Spleen (tissue), 13 donors: Measurements from ENCODE around the gene PRAMEF2. TPM values are rescaled to one million over a fixed set of nuclear protein-coding genes. Genes with fewer than 3 reads are reported as not detected.
"Not testable (repeated sequence)": the region's sequence is repeated elsewhere in the genome, so short reads cannot be mapped to it uniquely, and the experiment has no call there.

Experiments used
- DNase-seq: peaks from one replicate; pipeline ENCODE4 v3.0.0-alpha.2; 2020
- H3K27ac ChIP-seq, 8 donors: fragments of 200-600 bp; sonication (generic) in 7 of 8; 1 replicate in 4 of 8; 2 replicates in 4 of 8; pipeline versions ENCODE4 v1.5.0 to v1.8.0; 2016 to 2021; ENCODE audit warnings: inconsistent platforms in 4 of 8, mild to moderate bottlenecking in 4 of 8, moderate library complexity in 1 of 8
- H3K27me3 ChIP-seq, 7 donors: fragments of 200-600 bp; sonication (generic) in 6 of 7; replicated peaks in 1 of 7; 1 replicate in 4 of 7; 2 replicates in 3 of 7; pipeline versions ENCODE4 v1.5.0 to v1.8.0; 2016 to 2021; ENCODE audit warnings: inconsistent platforms in 3 of 7, mild to moderate bottlenecking in 1 of 7
- H3K36me3 ChIP-seq, 6 donors: fragments of 200-600 bp; sonication (generic) in 5 of 6; 1 replicate in 4 of 6; 2 replicates in 2 of 6; pipeline versions ENCODE4 v1.5.0 to v1.8.0; 2016 to 2021; ENCODE audit warnings: inconsistent platforms in 2 of 6
- H3K4me1 ChIP-seq, 6 donors: fragments of 200-600 bp; sonication (generic) in 5 of 6; 1 replicate in 3 of 6; 2 replicates in 3 of 6; pipeline versions ENCODE4 v1.5.0 to v1.8.0; 2016 to 2021; ENCODE audit warnings: inconsistent platforms in 3 of 6
- H3K4me3 ChIP-seq, 8 donors: fragments of 200-600 bp; sonication (generic) in 7 of 8; 1 replicate in 4 of 8; 2 replicates in 4 of 8; pipeline versions ENCODE4 v1.5.0 to v1.8.0; 2016 to 2021; ENCODE audit warnings: inconsistent platforms in 4 of 8, mild to moderate bottlenecking in 4 of 8, moderate library complexity in 2 of 8
- H3K9me3 ChIP-seq, 8 donors: fragments of 200-600 bp; sonication (generic) in 7 of 8; 1 replicate in 4 of 8; 2 replicates in 4 of 8; pipeline versions ENCODE4 v1.5.0 to v1.8.0; 2016 to 2021; ENCODE audit warnings: inconsistent platforms in 4 of 8
- POLR2A ChIP-seq, 3 donors: fragments of 450-650 bp; IDR thresholded peaks; one replicate each; pipeline ENCODE4 v1.5.1; 2017; ENCODE audit warnings: antibody characterized with exemption in 3 of 3, mild to moderate bottlenecking in 1 of 3
- POLR2AphosphoS5 ChIP-seq, 3 donors: sonication (generic); formaldehyde crosslinking; IDR thresholded peaks; one replicate each; pipeline ENCODE4 v1.5.1; 2017; ENCODE audit warnings: antibody characterized with exemption in 3 of 3
- WGBS, 5 donors: extraction: QIAGEN DNeasy Blood & Tissue Kit in 3 of 5; methylation state at CpG; one replicate each; pipeline versions ENCODE4 v1.1.5 to v1.1.7; 2013 to 2018; 5-methylcytosine and 5-hydroxymethylcytosine counted together
- intact Hi-C: fragments of 100-400 bp; cut with DNase I; formaldehyde crosslinking; loops from one replicate; pipeline ENCODE4 v1.15.0; 2023; ENCODE audit warnings: low total_unique reads
- long read RNA-seq, 2 donors: transcript quantifications; one replicate each; lab custom pipeline, GENCODE V29; 2026
- polyA plus RNA-seq, 3 donors: library from polyadenylated mRNA; stranded (reverse); fragments of 200-250 nt; gene quantifications; one replicate each; pipeline ENCODE4 v1.2.1, GENCODE V29; 2013
- total RNA-seq, 7 donors: library from RNA; depleted of rRNA in 3 of 7; stranded (reverse); fragments of >200 nt in 3 of 7; fragmentation: NEBNext Ultra II Directional in 4 of 7; extraction: Animal tissue kit (Norgen Biotek cat#: 25700) in 4 of 7; gene quantifications; one replicate each; pipeline versions ENCODE4 v1.1.0 to v1.2.1, GENCODE V29; 2016 to 2021
- TF ChIP-seq, protein P1 (sequence below), 11 experiments: fragments of 200-600 bp in 7 of 11; fragments of 450-650 bp in 4 of 11; sonication (generic) in 4 of 11; IDR thresholded peaks in 8 of 11; conservative IDR thresholded peaks in 3 of 11; 1 replicate in 7 of 11; 2 replicates in 4 of 11; pipeline versions ENCODE4 v1.4.0 to v1.8.0; 2016 to 2021; ENCODE audit warnings: antibody characterized with exemption in 11 of 11, inconsistent platforms in 4 of 11, mild to moderate bottlenecking in 1 of 11
- donor health status: healthy with polysubstance abuse.
- donor health status: DM: no; HTN: no; CAD: no; lungs with moderate emphysema.
- donor health status: DM: no; HTN: no; CAD: no.
- donor health status: Bipolar disorder and iron deficiency.
- donor health status: healthy.
- donor health status: DM: no; HTN: no; CAD: no.
- donor health status: DM: yes; HTN: yes; CAD: no.

Gene PRAMEF2, protein sequence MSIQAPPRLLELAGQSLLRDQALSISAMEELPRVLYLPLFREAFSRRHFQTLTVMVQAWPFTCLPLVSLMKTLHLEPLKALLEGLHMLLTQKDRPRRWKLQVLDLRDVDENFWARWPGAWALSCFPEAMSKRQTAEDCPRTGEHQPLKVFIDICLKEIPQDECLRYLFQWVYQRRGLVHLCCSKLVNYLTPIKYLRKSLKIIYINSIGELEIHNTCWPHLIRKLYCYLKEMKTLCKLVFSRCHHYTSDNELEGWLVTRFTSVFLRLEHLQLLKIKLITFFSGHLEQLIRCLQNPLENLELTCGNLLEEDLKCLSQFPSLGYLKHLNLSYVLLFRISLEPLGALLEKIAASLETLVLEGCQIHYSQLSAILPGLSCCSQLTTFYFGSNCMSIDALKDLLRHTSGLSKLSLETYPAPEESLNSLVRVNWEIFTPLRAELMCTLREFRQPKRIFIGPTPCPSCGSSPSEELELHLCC
- total RNA-seq (not detected), polyA plus RNA-seq (not detected)
- long read RNA-seq, donor 1: 0 reads
- long read RNA-seq, donor 2: 0 reads

DNA sequence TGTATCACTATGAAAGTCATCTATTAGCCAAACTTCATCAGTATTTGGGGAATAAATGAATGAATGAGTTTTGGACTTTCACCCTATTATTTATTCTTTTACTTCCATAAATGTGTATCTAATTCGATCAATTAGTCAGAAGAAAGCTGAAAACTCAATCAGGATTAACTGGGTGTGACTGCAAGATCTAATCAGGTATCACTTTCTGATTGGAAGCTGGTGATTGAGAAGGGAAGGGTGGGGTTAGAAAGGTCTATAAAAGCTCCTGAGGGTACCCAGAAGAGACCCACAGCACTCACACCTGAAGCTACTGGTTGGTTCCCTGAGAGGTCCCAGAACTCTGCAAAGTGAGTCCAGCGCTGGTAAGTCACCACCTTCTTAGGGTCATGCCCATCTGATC is at the start of gene PRAMEF2:
PRAMEF2 (plus strand) TSS at position 301 of the 400 bp plus-strand sequence. CDS start 1,924 bp downstream, outside the sequence.
- H3K4me1 ChIP-seq, H3K36me3 ChIP-seq, H3K27me3 ChIP-seq, H3K27ac ChIP-seq, intact Hi-C loops, DNase-seq, H3K9me3 ChIP-seq, H3K4me3 ChIP-seq: not testable (repeated sequence)
- WGBS, 5 donors: 56 to 90% (median 74%) methylated on average over 1 to 2 of the region's 2 CpGs

DNA sequence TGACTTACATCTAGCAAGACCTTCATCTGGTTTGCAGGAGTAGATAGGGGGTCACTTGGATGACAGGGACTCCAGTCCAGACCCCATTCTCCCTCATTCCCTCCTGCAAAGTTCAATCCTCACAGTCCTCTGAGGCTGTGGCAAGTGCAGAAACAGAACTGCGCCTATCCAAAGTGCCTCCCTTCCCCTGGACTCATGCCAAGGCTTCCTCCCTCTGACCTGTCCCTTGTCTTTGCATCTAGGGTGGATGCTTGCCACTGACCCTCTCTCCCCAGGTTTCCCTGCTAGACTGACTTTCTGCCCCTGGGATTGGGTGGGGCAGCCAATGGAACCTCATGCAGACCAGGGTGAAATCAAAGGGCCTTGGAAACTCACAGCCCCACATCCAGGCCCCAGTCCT is 47.0 kb upstream of the PRAMEF2 start:
- H3K36me3 ChIP-seq: no peaks in the 10 kb centered on the region
- no peak overlapping the region for H3K4me3 ChIP-seq
- no peak for DNase-seq
- 76 to 86% (median 86%) methylated on average over 1 of the region's 1 CpG for WGBS, 5 donors
- peaks cover 0 to 9% (median 2%) of the 10 kb centered on the region in 8 donors for H3K9me3 ChIP-seq
- H3K27me3 ChIP-seq: peaks cover 0 to 43% (median 0%) of the 10 kb centered on the region in 7 donors
- TF ChIP-seq POLR2A (IDR thresholded peaks at IDR 0.05): no peak
- TF ChIP-seq POLR2AphosphoS5 (IDR thresholded peaks at IDR 0.05): no peak
- TF ChIP-seq, protein P1, sequence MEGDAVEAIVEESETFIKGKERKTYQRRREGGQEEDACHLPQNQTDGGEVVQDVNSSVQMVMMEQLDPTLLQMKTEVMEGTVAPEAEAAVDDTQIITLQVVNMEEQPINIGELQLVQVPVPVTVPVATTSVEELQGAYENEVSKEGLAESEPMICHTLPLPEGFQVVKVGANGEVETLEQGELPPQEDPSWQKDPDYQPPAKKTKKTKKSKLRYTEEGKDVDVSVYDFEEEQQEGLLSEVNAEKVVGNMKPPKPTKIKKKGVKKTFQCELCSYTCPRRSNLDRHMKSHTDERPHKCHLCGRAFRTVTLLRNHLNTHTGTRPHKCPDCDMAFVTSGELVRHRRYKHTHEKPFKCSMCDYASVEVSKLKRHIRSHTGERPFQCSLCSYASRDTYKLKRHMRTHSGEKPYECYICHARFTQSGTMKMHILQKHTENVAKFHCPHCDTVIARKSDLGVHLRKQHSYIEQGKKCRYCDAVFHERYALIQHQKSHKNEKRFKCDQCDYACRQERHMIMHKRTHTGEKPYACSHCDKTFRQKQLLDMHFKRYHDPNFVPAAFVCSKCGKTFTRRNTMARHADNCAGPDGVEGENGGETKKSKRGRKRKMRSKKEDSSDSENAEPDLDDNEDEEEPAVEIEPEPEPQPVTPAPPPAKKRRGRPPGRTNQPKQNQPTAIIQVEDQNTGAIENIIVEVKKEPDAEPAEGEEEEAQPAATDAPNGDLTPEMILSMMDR (IDR thresholded peaks at IDR 0.05 in 8 of 11, conservative IDR thresholded peaks at IDR 0.05 in 3 of 11): no peak
- no peak overlapping the region for H3K27ac ChIP-seq
- intact Hi-C loops: no loop called here
- H3K4me1 ChIP-seq: no peaks in the 10 kb centered on the region

DNA sequence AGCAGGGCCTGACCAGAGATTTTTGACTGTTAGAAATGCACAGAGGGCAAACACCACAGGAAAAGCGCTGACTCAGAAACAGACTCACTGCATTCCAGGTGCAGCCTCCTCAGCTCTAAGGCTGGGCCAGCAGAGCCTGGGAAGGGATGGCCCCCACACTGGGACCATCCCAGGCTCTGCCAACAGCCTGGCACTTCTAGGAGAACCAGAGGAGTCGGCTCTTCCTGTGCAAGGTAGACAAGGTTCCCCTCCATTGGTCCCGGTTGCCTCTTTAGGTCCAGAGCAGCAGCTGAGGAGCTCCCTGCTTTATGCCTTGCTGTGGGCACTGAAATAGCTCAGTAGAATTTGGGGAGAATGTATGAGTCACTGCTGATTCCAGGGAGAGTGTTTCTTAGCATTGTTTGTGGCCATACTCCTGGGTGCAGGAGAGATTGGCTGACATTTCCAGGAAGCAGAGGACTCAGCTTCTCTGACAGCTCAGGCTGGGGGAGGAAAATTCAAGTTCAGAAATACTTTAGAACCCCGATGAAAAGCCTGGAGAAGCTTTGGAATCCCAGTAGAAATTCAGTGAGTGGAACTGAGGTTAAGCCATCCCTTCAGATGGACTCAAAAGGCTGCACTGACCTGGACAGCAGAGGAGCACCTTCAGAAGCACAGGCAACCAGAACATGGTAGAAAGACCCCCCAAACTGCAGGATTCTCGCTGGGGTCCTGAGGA is 46.0 kb upstream of the PRAMEF2 start:
- TF ChIP-seq, protein P1 (IDR thresholded peaks at IDR 0.05 in 8 of 11, conservative IDR thresholded peaks at IDR 0.05 in 3 of 11): no peak
- TF ChIP-seq POLR2A (IDR thresholded peaks at IDR 0.05): no peak
- no peak for TF ChIP-seq POLR2AphosphoS5 (IDR thresholded peaks at IDR 0.05)
- H3K4me1 ChIP-seq: no peaks in the 10 kb centered on the region
- H3K27ac ChIP-seq: no peak overlapping the region
- DNase-seq: no peak
- H3K27me3 ChIP-seq: peaks cover 0 to 43% (median 0%) of the 10 kb centered on the region in 7 donors
- peaks cover 0 to 3% (median 0%) of the 10 kb centered on the region in 8 donors for H3K9me3 ChIP-seq
- H3K4me3 ChIP-seq: no peak overlapping the region
- WGBS, 5 donors: 69 to 76% (median 71%) methylated on average over 4 to 5 of the region's 5 CpGs
- H3K36me3 ChIP-seq: no peaks in the 10 kb centered on the region
- intact Hi-C loops: no loop called here

DNA sequence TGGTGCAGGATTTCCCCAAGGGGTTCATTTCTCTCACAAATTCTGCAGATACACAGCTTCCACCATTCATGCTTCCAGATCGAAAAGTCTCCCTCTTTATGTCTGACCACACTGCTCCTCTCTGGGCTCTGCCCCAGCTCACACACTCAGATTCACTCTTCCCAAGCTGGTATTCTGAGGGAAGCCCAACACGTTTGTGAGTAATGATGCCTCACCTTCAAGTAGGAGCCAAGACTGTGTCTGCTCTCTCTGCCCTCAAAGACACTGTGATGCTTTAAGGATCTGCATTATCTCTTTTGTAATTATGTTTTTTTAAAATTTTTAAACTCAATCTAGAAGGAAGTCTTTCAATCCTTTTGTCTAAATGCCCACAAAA is 45.5 kb upstream of the PRAMEF2 start:
- no peaks in the 10 kb centered on the region for H3K36me3 ChIP-seq
- WGBS, 5 donors: 53 to 67% (median 55%) methylated on average over 2 of the region's 2 CpGs
- H3K4me1 ChIP-seq: no peaks in the 10 kb centered on the region
- no peak for DNase-seq
- TF ChIP-seq, protein P1 (IDR thresholded peaks at IDR 0.05 in 8 of 11, conservative IDR thresholded peaks at IDR 0.05 in 3 of 11): no peak
- TF ChIP-seq POLR2A (IDR thresholded peaks at IDR 0.05): no peak
- no peak for TF ChIP-seq POLR2AphosphoS5 (IDR thresholded peaks at IDR 0.05)
- no peak overlapping the region for H3K27ac ChIP-seq
- intact Hi-C loops: no loop called here
- peaks cover 0 to 41% (median 0%) of the 10 kb centered on the region in 7 donors for H3K27me3 ChIP-seq
- peaks cover 0 to 3% (median 0%) of the 10 kb centered on the region in 8 donors for H3K9me3 ChIP-seq
- no peak overlapping the region for H3K4me3 ChIP-seq

DNA sequence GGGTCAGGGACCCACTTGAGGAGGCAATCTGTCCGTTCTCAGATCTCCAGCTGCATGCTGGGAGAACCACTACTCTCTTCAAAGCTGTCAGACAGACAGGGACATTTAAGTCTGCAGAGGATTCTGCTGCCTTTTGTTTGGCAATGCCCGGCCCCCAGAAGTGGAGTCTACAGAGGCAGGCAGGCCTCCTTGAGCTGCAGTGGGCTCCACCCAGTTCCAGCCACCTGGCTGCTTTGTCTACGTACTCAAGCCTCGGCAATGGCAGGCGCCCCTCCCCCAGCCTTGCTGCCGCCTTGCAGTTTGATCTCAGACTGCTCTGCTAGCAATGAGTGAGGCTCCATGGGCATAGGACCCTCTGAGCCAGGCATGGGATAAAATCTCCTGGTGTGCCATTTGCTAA is 37.8 kb upstream of the PRAMEF2 start:
- 70 to 82% (median 76%) methylated on average over 5 to 6 of the region's 6 CpGs for WGBS, 5 donors
- H3K36me3 ChIP-seq, DNase-seq, H3K9me3 ChIP-seq, H3K4me1 ChIP-seq, H3K27ac ChIP-seq, H3K4me3 ChIP-seq, intact Hi-C loops: not testable (repeated sequence)
- peaks cover 0 to 27% (median 0%) of the 10 kb centered on the region in 7 donors for H3K27me3 ChIP-seq

DNA sequence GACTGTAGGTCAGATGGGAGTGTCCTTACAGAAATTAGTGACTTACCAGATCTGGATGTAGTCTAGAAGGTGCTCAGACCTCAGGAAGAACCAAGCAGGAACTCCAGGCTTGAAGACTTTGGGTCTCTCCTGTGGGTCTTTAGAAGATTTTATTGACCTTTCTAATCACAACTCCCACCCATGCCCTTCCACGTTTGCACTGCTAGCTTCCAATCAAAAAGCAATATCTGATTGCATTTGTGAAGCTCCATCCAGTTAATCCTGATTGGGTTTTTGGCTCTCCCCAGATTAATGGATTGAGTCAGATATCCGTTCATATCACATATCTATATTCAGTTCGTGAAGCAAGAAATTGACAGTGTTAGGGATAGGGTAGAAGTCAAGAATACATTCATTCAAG is 25.6 kb upstream of the PRAMEF2 start, which contains the start of gene PRAMEF11:
PRAMEF11 (minus strand) TSS at position 101 of the 400 bp plus-strand sequence. CDS start 2,621 bp downstream, outside the sequence.
- H3K4me3 ChIP-seq, intact Hi-C loops, H3K36me3 ChIP-seq, DNase-seq, H3K9me3 ChIP-seq, H3K27me3 ChIP-seq, H3K4me1 ChIP-seq, H3K27ac ChIP-seq: not testable (repeated sequence)
- 56 to 72% (median 64%) methylated on average over 3 of the region's 3 CpGs for WGBS, 5 donors

DNA sequence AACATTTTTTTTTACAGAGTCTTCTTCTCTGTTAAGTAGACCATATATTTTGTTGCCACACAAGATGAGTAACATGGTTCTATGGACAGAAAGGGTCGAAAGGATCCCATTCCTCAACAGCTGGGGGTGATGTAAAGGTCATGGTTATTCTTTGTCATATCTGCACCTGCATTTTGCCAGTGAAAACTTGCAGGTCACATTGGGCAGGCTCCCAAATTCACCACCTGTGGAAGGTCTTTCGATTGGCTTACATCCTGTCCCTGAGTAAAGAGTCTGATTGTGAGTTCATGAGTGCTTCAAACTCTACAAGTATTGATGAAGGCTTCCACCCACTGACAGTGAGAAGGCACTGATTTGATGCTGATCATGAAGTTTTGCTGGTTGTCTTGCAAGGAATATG is 23.6 kb upstream of the PRAMEF2 start:
- WGBS, 5 donors: 50 to 64% (median 59%) methylated on average over 2 of the region's 2 CpGs
- H3K27ac ChIP-seq, H3K4me1 ChIP-seq, intact Hi-C loops, H3K27me3 ChIP-seq, DNase-seq, H3K36me3 ChIP-seq, H3K4me3 ChIP-seq, H3K9me3 ChIP-seq: not testable (repeated sequence)
